ENCODE results near the gene SLC17A4.
A peak's percentile ranks its signal among the peaks of the same experiment; 100 is the strongest.

SLC17A4 gene, protein sequence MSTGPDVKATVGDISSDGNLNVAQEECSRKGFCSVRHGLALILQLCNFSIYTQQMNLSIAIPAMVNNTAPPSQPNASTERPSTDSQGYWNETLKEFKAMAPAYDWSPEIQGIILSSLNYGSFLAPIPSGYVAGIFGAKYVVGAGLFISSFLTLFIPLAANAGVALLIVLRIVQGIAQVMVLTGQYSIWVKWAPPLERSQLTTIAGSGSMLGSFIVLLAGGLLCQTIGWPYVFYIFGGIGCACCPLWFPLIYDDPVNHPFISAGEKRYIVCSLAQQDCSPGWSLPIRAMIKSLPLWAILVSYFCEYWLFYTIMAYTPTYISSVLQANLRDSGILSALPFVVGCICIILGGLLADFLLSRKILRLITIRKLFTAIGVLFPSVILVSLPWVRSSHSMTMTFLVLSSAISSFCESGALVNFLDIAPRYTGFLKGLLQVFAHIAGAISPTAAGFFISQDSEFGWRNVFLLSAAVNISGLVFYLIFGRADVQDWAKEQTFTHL

GRCh38 chr6:25754535-25754934 is at the start of gene SLC17A4:
SLC17A4 (plus strand) TSS chr6:25754742; CDS start chr6:25761963, 7,221 bp downstream.
- FAIRE-seq (no peak), DNase-seq (ENCODE audit: insufficient read length, low spot score) (no peak)

GRCh38 chr6:25706314-25707014 is 48.1 kb upstream of the SLC17A4 start:
- FAIRE-seq (no peak), DNase-seq (ENCODE audit: insufficient read length, low spot score) (no peak)

DNA sequence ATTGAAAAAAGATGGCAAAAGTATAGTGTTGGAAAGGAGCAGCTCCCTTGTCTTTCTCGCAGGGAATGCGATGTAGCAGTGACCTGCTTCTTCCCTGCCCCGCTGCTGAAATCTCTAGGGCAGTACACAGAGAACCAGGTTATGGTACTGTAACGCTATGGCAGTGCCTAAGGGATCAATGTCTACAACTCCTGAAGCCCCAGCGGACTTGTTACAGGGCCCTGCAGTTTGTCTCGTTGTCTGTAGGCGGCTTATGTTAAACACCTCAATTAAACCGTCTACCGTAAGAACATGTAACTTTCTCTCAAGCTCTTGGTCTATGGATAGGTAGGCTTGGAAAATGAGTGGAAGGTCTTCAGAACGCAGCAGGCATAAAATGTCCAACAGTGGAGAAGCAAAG is 44.8 kb upstream of the SLC17A4 start:
- no peak for FAIRE-seq

GRCh38 chr6:25710287-25710686 is 44.3 kb upstream of the SLC17A4 start:
- no peak for FAIRE-seq
- DNase-seq (ENCODE audit: insufficient read length, low spot score), result no peak

More for the DNA sequence above, 44.8 kb upstream of the SLC17A4 start:
- no peak for DNase-seq (ENCODE audit: insufficient read length, low spot score)

- FAIRE-seq, result no peak
- no peak for DNase-seq (ENCODE audit: insufficient read length, low spot score)
Observed at GRCh38 chr6:25713824-25714223, 40.7 kb upstream of the SLC17A4 start.

GRCh38 chr6:25714765-25715164 is 39.8 kb upstream of the SLC17A4 start:
- no peak for DNase-seq (ENCODE audit: insufficient read length, low spot score)

GRCh38 chr6:25715794-25716193 is 38.7 kb upstream of the SLC17A4 start:
- FAIRE-seq (no peak), DNase-seq (ENCODE audit: insufficient read length, low spot score) (no peak)

More at GRCh38 chr6:25714765-25715164, 39.8 kb upstream of the SLC17A4 start:
- FAIRE-seq, result no peak

DNA sequence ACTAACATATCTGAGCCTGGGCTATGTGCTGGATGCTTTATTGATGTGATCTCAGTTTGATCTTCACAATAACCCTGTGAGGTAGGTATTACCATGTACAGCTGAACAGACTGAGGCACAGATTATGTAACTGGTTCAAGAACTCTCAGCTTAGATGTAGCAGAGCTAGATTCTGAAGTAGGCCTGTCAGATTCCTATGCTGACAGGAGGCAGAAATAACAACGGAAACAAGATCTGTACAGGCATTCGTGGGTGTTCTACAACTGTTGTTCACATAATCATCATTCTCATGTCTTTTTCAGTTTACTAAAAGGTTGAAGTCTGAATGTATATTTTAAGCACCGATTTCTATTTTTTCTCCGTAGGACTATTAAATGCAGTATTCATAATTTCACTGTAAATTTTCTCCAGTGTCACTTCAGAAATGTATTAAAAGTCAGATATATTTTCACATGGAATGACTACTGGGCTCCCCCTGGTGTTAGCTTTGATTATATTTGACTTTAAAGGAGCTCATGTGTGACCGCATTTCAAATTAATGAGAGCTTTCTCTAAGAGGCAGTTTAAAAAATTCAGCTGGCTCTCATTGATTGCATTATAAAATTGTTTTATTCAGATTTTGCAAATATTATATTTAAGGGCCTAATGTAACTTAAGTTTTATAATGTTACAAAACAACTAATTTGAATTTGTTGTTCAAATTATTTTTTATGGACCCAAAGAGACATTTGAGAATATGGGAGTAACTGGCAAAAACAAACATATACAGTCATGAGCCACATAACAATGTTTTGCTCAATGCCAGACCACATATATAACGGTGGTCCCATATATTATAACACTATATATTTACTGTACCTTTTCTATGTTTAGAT is 36.4 kb upstream of the SLC17A4 start:
- FAIRE-seq, result no peak
- peak; percentile 27 for DNase-seq (ENCODE audit: insufficient read length, low spot score)

DNA sequence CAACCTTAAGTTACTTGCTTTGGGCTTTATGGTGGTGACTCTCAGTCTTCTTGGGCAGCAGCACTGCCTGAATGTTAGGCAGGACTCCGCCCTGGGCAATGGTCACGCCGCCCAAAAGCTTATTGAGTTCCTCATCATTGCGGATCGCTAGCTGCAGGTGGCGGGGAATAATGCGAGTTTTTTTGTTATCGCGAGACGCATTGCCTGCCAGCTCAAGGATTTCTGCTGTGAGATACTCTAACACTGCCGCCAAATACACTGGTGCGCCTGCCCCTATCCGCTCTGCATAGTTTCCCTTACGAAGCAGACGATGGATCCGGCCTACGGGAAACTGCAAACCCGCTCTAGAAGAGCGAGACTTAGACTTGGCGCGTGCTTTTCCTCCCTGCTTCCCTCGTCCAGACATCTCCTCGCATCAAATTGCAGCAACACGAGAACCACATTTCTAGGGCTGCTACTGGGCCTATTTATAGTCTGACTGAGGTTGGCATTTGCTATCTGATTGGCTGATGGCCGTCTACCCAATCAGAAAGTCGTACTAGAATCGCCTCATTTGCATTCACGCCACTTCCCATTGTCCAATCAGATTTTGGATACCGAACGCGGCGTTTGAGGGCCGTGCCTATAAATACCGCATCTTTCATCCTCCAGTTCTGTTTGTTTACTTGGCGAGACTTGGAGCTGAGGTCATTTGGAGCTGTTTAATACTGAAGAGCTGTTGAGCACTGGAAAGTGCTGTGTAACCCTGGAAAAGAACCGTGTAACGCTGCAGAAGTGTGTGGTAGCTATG is 28.2 kb upstream of the SLC17A4 start:
- DNase-seq (ENCODE audit: insufficient read length, low spot score) (no peak), FAIRE-seq (no peak)

GRCh38 chr6:25727028-25727427 is 27.5 kb upstream of the SLC17A4 start:
- FAIRE-seq (no peak), DNase-seq (ENCODE audit: insufficient read length, low spot score) (no peak)

- DNase-seq (ENCODE audit: insufficient read length, low spot score), result no peak
- FAIRE-seq, result no peak
Observed at GRCh38 chr6:25730907-25731306, 23.6 kb upstream of the SLC17A4 start.

- DNase-seq (ENCODE audit: insufficient read length, low spot score), result no peak
- FAIRE-seq, result no peak
Observed at GRCh38 chr6:25731721-25732120, 22.8 kb upstream of the SLC17A4 start.

DNA sequence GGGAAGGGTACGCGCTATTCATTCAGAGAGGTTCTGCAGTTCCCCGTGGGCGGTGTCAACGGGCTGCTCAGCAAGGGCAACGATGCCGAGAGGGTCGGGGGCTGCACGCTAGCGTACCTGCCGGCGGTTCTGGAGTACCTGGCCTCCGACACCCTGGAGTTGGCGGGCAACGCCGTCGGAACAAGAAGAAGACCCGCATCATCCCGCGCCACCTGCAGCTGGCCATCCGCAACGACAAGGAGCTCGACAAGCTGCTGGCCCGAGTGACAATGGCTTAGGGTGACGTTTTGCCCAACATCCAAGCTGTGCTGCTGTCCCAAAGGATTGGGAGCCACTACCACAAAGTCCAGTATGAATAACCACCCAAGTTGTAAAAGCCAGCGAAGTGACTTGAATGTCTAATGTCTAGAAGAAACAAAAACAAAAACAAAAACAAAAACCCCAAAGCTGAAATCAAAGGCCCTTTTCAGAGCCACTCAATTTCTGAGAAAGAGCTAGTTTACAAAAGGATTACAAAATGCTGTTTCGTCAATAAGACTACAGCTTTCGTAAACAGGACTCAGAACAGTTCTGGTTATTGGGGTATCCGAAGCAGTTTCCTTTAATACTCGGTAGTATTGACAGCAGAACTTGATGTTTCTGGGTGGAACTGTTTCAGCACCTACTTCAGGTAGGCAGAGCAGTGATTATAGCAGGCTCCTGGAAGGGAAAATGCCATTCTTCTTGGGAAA is 21.9 kb upstream of the SLC17A4 start:
- DNase-seq (ENCODE audit: insufficient read length, low spot score), result no peak
- FAIRE-seq, result no peak

- no peak for FAIRE-seq
- no peak for DNase-seq (ENCODE audit: insufficient read length, low spot score)
Observed at GRCh38 chr6:25735261-25735660, 19.3 kb upstream of the SLC17A4 start.

DNA sequence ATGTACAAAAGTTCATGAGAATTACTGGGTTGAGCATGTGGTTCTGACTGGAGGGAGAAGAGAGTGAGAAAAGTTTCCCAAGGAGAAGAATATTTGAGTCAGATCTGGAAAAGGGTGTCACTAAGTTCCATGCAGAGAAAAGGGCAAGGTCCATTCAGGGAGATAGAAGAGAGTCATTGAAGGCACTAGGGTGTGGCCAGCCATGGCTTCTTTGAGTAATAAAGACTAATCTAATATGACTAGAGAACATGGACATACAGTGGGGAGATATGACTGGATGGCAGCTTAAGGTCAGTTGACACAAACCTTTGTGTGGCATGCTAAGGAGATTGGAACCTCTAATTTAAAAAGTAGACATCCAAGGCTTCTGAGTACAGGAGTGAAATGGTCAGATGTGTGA is 10.7 kb upstream of the SLC17A4 start:
- DNase-seq (ENCODE audit: insufficient read length, low spot score), result no peak
- no peak for FAIRE-seq

DNA sequence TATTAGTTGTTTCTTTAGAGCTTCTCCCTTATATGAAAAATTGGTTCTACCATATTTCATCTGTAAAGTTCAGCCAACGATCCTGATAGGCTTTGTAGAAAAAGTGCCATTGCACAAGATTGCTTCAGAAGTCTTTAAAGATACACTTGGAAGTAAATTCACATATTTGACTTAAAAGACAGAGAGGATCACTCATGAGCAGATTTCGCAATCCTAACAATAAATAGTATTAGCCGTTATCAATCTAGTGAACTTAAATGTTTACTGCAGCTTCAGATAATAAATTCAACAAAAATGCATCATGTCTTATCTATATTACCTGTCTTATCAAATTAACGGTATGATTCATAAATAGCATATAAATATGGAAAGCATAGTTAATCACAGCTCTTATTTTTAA is 8.7 kb upstream of the SLC17A4 start:
- DNase-seq (ENCODE audit: insufficient read length, low spot score) (no peak), FAIRE-seq (no peak)

- FAIRE-seq (no peak), DNase-seq (ENCODE audit: insufficient read length, low spot score) (no peak)
Observed at GRCh38 chr6:25746968-25747367, 7.6 kb upstream of the SLC17A4 start.

DNA sequence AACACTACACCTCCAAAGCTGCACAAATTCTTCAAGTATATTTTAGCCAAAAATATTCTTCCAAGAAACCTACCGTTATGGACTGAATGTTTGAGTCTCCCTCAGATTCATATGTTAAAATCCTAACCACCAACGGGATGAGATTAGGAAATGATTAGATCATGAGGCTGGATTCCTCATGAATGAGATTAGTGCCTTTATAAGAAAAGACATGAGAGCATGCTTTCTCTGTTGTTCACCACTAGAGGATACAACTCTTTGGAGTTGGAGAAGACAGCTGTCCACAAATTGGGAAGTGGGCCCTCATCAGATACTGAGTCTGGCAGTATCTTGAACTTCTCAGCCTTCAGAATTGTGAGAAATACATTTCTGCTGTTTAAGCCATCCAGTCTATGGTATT is 7.1 kb upstream of the SLC17A4 start:
- DNase-seq (ENCODE audit: insufficient read length, low spot score) (no peak), FAIRE-seq (no peak)

DNA sequence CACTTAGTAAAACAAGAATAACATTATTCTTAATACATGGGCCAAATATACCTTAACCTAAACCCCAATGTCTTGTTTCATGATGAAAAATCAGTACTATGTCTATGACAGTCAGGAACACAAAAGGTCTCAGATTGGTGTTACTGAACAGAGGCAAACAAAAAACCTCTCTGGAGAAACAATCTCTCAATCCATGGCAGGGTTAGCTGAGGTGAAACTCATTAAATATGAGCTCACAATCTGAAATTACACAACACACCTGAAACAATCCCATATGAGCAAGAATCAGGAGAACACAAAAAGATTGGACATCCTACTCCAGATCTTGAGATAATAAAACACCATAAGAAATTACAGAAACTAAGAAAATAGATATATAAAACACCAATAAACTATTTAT is 6.5 kb upstream of the SLC17A4 start:
- DNase-seq (ENCODE audit: insufficient read length, low spot score) (no peak), FAIRE-seq (no peak)

Data from HTR-8/SVneo (cell line).